SK-N-SH (cell line): ENCODE data around the gene HCN1.

Source experiments
- CHD2 ChIP-seq: fragments of 150-350 bp; IDR thresholded peaks from 2 replicates; pipeline ENCODE4 v1.6.1; 2018; ENCODE audit warnings: low read length; ENCODE audit not compliant: partially characterized antibody
- CTCF ChIP-seq: fragments of 200-600 bp; sonication (generic); IDR thresholded peaks from 2 replicates; pipeline ENCODE4 v1.6.1; 2017; ENCODE audit warnings: antibody characterized with exemption, mild to moderate bottlenecking, moderate library complexity
- FOXM1 ChIP-seq: IDR thresholded peaks from 2 replicates; pipeline ENCODE4 v1.4.0; 2012; ENCODE audit warnings: low read depth, mild to moderate bottlenecking
- MAX ChIP-seq: IDR thresholded peaks from 2 replicates; pipeline ENCODE4 v1.4.0; 2012; ENCODE audit warnings: low read depth
- NRF1 ChIP-seq: IDR thresholded peaks from 2 replicates; pipeline ENCODE4 v1.6.1; 2012; ENCODE audit warnings: low read depth, mild to moderate bottlenecking, low read length
- RAD21 ChIP-seq: IDR thresholded peaks from 2 replicates; pipeline ENCODE4 v1.6.1; 2012; ENCODE audit warnings: mild to moderate bottlenecking, low read length
- RFX5 ChIP-seq: IDR thresholded peaks from 2 replicates; pipeline ENCODE4 v1.6.1; 2012; ENCODE audit warnings: mild to moderate bottlenecking, improper control_type of control experiment, low read length
- USF2 ChIP-seq: fragments of 150-350 bp; IDR thresholded peaks from 2 replicates; pipeline ENCODE4 v1.6.1; 2017; ENCODE audit warnings: antibody characterized with exemption, low read length, low read depth, borderline replicate concordance
- TF ChIP-seq, protein P1 (sequence below): IDR thresholded peaks from 2 replicates; pipeline ENCODE4; 2012

- TF ChIP-seq RAD21 (no peak), CTCF (no peak), MAX (no peak), RFX5 (no peak), NRF1 (no peak), FOXM1 (no peak), CHD2 (no peak), USF2 (no peak)
- TF ChIP-seq, protein P1, sequence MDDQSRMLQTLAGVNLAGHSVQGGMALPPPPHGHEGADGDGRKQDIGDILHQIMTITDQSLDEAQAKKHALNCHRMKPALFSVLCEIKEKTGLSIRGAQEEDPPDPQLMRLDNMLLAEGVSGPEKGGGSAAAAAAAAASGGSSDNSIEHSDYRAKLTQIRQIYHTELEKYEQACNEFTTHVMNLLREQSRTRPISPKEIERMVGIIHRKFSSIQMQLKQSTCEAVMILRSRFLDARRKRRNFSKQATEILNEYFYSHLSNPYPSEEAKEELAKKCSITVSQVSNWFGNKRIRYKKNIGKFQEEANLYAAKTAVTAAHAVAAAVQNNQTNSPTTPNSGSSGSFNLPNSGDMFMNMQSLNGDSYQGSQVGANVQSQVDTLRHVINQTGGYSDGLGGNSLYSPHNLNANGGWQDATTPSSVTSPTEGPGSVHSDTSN = no peak
Measured at GRCh38 chr5:45382583-45382982, 313.6 kb downstream of the HCN1 start.
